Choroid plexus epithelial cell (primary cell): ENCODE data around the gene FGFR2.

Source experiments
- DNase-seq: peaks from one replicate; pipeline ENCODE4 v3.0.0-alpha.2; 2010; ENCODE audit warnings: low read depth
- H3K4me3 ChIP-seq: 2 replicates; pipeline ENCODE4 v1.5.1; 2011; ENCODE audit warnings: low read depth, mild to moderate bottlenecking, control low read depth, low read length, moderate library complexity
- CTCF ChIP-seq: conservative IDR thresholded peaks from 2 replicates; pipeline ENCODE4 v1.5.1; 2011; ENCODE audit warnings: low read depth, mild to moderate bottlenecking, control low read depth, inconsistent platforms, low read length, moderate library complexity

The FGFR2 gene

DNA sequence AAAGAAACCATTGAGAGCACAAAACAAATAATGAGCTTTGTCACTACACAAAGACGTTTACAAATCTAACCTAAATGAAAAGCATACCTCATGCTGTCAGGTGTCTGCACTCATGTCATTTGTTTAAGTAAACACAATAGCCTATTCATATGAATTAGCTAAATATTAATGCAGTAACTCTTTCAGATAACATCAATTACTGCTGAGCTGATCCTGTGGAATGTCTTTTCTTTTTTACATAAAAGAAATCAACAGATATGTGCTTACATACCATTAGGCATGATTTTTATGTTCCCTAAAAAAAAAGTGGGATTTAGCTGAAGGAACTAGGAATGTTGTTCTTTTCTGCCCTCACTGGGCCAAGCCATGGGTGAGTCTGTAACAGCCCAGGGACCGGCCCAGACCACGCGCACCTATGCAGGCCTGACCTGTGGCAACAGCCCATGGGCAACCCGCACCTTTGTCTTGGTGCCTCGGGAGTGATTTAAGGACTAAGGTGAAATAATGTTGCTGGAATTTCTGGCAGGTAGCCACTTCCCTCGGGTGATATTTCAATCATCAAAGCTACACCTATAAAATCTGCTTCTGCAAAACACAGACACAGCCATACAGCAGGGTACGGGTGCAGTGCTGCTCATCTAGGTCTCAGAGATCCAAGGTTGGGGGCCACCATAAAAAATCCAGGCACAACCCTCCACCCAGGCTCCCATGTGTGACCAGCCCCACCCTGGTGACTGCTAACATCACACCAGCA, 44.6 kb downstream of the FGFR2 start:
- no peak overlapping the region for H3K4me3 ChIP-seq
- DNase-seq = no peak

GRCh38 chr10:121552746-121553145, 45.5 kb downstream of the FGFR2 start:
- no peak for DNase-seq
- H3K4me3 ChIP-seq = no peak overlapping the region
- TF ChIP-seq CTCF = no peak

More for the DNA sequence above, 44.6 kb downstream of the FGFR2 start:
- TF ChIP-seq CTCF = no peak

DNA sequence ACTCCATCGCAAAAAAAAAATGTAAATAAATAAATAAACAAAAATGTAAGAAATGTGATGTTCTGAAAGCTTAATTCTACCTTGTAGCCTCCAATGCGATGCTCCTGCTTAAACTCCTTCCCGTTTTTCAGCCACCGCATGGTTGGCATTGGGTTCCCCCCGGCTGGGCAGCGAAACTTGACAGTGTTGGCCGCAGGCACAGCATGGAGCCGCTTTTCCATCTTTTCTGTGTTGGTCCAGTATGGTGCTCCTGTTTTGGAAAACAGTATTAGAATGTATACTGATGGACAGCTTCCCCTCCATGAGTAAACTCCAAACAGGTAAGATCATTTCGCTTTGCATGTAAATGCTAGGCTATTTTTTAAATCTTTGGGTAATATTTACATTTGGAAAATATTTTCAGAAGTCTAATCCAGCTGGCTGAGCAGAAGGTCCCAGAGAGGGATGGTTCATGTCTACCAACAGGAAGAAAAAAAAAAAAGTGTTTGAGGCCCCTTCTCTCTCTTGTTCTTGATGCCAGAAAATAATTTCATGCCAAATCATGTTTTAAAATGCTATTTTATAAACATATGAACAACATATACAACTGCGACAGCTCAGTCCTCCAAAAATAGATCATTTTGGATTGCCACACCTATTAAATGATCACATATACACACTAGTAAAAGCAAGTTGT, 46.9 kb downstream of the FGFR2 start:
- DNase-seq = no peak
- no peak for TF ChIP-seq CTCF
- no peak overlapping the region for H3K4me3 ChIP-seq

DNA sequence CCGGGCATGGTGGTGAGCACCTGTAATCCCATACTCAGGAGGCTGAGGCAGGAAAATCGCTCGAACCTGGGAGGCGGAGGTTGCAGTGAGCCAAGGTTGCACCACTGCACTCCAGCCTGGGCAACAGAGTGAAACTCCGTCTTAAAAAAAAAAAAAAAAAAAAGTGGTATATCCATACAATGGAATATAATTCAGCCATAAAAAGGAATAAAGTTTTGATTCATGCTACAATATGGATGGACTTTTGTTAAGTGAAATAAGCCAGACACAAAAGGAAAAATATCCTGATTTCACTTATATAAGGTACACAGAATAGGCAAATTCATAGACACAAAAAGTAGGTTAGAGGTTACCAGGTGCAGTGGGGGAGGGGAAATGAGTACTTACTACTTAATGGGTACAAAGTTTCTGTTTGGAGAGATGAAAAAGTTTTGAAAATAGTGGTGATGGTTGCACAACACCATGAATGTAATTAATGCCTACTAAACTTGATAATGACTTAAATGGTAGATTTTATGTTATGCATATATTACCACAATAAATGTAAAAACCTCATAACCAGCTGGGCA, 53.9 kb downstream of the FGFR2 start:
- DNase-seq = no peak
- no peak for TF ChIP-seq CTCF
- H3K4me3 ChIP-seq = no peak overlapping the region

DNA sequence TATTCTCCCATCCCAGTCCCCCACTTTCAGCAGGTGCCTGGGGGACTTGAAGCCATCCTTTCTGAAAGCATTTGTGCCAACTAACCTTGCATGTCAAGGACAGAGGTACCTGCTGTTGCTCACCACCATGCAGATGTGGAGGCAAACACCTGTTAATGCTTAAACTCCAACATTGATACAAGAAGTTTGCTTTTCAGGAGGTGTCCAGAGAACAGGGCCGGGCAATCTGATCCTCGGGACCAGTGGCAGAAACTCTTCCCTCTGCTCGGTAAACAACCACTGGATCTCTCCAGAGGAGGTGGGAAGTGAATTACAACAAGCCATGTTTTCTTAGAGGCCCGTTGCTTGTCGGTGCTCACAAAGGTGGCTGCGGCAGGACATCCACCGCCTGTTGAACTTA, 54.7 kb downstream of the FGFR2 start:
- no peak for DNase-seq
- TF ChIP-seq CTCF = no peak
- no peak overlapping the region for H3K4me3 ChIP-seq

DNA sequence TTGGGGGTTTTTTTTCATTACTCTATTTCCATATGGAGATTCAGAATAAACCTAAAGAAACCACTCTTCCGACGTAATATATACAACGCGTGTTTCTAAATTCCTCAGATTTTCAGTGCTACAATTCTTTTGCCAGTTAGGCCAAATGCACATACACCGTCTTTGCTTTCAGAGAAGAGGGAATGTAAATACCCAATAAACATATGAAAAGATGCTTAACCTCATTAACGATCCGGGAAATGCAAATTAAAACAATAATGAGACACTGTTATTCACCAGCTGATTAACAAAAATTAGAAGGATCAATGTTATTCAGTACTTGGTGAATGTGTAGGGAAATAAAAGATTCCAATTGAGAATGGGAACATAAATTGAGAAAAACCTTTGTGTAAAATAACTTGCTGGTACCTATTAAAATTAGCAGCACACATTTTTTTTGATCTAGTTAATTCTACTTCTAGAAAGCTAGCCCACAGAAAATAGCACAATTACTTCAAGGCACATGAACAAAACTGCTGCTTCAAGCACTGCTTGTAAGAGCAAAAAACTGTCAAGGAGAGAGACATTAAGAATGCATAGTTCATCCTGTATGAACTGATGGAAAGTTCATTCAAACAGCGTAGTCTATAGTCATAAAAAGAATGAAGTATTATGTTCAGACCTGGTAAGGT, 56.7 kb downstream of the FGFR2 start:
- TF ChIP-seq CTCF = no peak
- no peak overlapping the region for H3K4me3 ChIP-seq
- no peak for DNase-seq
